GM21723 (cell line): Measurements from ENCODE around the gene SLFNL1.

Source experiments
- ATAC-seq: cut with Tn5 transposase; IDR thresholded peaks from one replicate; pipeline ENCODE4 v1.9.1; 2021; ENCODE audit warnings: mild to moderate bottlenecking, moderate library complexity; ENCODE audit not compliant: unreplicated experiment

Gene SLFNL1

DNA sequence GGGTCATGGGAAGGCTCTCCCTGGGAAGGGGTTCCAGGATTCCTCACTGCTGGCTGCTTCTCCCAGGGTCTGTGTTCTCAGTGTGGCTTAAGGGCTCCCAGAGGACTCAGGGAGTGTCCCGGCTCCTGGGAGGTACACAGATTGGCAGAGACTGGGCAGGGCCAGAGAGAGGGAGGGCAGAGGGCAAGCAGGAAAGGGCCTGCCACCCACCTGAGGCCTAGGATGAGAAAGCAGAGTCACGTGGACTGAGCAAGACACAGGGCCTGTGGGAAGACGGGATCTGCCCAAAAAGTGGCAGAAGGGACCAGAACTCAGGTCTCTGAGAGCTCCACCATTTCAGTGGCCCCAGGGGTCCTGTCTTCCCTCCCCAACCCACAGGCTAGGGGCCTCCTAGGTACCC lies 871 bp downstream of the SLFNL1 start:
- no peak for ATAC-seq

DNA sequence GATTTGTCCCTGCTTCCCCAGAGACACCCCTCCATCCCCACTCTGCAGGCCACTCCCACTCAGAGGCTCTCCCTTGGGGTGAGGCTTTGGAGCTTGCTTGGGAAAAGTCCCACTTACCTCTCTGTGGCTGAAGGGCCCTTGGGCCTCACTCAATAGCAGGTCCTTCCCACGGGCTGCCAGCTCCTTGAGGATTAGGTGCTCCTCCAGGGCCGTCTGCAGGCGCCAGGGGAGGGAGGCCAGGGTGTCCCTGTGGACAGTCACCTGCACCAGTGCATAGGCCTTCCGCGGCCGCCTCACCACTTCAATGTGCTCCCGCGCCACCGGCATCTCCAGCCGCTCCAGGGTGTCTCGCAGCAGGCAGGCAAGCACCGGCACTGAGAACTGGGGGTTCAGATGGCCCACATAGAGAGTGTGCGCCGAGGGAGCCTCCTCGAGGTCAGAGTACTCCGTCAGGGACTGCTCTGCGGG lies 1.4 kb downstream of the SLFNL1 start:
- no peak for ATAC-seq

DNA sequence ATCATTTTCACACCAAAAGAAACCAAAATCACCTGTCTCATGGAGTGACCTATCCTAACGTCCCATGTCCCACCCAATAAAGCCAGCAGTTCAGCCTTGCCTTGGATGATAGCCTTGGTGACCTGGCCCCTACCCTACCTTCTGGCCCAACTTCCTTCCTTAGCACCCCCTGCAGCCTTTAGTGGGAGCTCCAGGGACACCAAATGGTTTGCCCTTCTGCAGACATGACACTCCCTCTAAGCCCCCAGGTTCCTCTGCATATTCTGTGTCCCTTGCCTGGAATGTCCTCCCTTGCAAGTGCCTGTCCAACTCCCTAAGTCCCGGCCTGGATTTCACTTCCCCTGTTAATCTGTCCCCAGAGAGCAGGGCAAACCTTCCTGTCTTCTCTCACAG lies 2.2 kb downstream of the SLFNL1 start:
- ATAC-seq: no peak

DNA sequence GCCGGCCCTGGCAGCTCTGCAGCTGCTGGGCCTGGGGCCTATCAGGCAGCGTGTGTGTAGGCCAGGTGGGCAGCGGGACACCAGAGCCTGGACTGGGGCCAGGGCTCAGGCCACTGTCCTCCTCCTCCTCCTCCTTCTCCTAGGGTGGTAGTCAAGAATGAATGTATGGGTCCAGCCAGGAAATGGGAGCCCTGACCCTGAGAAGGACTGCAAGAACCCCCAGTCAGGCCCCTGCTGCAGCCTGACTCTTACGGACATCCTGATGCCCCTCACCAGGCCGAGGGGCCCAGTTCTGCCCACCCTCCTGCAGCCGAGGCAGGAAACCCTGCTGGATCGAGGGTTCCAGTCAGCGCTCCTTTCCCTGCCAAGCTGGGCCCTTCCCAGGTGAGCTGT lies 3.5 kb downstream of the SLFNL1 start:
- no peak for ATAC-seq

DNA sequence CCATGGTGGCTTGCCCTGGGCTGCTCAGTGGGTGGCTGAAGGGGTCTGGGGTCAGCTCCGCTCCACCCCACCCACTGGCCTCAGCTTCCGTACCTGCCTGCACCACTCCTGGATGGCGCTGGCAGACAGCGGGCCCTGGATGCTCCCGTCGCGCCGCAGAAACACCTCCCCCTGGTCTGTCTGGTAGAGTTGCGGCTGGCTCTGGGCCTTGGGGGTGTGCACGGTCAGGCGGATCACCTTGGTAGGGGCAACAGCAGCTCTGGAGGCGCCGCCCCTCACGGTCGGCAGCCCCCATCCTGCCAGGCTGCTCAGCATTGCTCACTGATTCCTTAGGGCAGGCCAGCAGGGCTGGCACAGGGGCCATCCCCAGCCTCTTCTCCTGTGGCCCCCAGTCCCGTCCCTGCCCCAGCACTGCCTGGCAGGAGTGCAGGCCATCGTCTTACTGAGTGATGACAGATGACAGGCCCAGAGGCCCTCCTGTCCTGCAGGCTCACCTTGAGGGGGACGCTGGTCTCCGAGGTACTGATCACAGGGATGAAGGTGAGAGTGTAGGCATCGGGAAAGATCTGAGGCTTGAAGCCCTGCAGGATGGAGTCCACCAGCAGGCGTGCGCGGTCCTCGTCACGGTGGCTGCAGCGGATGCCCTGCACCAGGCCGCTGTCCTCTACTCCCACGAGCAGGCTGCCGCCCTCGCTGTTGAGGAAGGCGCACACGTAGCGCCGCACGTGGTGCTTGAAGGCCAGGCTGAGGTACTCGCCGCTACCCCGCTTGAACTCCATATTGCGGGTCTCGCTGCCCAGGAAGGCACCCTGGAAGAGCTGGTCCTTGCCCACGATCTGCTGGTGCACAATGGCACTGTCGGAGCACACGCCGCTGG lies 4.1 kb downstream of the SLFNL1 start:
- no peak for ATAC-seq

DNA sequence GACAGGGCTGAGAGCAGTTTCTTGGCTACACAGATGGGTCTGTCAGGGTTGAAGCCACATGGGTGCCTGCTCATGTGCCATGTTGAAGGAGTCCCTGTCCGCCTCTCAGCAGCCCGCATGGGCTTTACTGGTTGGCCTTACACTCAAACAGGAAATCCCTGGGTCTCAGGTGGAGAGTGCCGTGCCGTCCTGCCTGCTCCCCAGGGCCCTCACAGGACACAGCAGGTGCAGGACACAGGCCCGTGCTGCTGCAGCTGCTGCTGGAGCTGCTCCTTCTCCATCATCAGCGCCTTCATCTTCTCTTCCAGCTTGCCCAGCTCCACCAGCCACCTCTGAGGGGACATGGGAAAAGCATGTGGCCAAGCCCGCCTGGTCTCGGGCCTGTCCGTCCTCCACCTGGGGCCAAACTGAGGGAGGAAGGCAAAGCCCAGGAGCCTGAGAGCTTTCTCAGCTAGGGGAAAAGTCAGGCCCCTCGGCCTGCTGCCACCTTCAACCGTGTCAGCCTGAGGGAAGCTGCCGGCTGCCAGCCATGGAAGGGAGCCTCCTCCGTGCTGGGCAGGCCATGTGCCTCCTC lies 5.5 kb downstream of the SLFNL1 start:
- no peak for ATAC-seq

DNA sequence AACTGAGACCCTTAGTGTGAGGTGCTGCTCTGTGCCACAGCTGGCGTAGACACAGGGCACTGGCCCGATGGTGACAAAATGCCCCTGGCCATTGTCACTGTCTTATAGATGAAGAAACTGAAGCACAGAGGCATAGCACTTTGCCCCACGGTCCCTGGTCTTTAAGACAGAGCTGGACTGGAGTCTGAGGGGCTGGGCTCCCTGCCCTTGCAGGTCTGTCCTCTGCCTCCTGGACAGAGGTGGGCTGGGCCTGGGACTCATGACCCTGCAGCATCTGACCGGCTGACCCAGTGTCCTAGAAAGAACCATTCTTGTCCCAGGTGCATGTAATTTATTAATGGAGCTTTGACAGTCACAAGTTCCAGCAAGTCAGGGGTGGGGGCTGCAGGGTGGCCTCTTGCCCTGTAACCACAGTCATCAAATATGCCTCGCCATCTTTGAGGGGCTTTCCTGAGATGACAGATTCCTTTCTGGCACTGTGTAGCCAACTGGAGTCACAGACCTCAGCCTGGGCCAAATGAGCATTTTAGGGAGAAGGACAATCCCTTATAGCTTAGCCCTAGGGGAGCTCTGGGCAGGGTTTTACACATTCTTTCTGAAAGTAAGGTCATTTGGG lies 6.1 kb downstream of the SLFNL1 start:
- no peak for ATAC-seq

DNA sequence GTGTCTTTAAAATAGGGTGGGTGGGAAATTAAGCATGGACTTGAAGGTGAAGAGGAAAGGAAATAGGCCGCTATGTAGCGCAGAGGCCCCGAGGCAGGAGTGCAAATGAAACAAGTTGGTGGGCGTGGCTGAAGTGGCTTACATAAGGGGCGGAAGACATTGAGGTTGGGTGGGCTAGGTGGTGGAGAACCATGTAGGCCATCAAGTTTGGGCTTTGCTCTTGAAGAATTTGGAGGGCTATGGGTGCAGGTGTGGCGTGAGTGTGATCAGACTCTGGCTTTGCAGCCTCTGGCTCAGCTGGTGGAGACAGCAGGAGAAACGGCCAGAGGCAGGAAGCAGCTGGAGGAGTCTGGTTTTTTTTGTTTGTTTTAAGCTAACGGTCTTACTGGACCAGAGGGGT lies 6.7 kb downstream of the SLFNL1 start:
- ATAC-seq: no peak

DNA sequence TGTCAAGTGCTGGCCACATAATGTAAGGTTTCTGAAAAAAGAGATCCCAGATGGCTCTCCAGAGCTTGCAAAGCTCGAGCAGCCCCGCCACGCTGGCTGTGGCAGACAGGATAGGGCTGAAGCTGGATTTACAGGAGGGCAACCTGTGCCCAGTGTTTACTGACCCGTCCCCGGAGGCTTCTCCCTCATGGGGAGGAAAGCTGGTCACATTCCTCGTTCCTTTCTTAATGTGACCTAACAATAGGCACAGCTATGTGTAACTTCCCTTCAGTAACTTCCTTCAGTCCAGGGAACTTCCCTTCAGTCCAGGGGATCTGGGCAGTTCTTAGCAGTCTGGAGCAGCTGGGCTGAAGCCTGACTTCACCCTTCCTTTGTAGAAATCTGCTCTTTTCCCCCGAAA lies 7.7 kb downstream of the SLFNL1 start:
- no peak for ATAC-seq

DNA sequence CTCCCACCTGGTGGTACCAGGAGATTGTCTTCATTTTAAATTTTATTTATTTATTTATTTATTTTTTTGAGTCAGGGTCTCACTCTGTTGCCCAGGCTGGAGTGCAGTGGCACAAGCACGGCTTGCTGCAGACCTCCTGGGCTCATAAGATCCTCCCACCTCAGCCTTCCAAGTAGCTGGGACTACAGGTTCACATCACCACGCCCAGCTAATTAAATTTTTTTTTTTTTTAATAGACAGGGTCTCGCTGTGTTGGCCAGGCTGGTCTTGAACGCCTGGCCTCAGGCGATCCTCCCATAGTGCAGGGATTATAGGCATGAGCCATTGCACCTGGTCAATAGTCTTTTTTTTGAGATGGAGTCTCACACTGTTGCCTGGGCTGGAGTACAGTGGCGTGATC lies 8.5 kb downstream of the SLFNL1 start:
- ATAC-seq: no peak

DNA sequence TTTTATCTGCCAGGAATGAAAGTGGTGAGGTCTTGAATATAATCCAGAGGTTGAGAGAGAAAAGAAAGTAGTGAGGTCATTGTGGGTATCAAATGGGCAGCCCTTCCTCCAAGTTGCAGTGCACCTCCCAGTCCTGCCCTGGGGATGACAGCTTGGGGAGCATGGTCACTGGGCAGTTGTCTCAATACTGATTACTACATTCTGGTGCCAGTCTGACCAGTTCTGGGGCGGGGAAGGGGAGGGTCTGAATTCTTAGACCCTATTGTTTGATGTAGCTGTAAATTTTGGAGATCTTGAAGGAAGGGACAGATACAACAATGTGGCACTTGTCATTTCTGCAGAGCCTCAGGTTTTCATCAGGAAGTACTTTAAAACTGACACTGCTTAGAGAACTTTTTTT lies 11.2 kb downstream of the SLFNL1 start:
- no peak for ATAC-seq

DNA sequence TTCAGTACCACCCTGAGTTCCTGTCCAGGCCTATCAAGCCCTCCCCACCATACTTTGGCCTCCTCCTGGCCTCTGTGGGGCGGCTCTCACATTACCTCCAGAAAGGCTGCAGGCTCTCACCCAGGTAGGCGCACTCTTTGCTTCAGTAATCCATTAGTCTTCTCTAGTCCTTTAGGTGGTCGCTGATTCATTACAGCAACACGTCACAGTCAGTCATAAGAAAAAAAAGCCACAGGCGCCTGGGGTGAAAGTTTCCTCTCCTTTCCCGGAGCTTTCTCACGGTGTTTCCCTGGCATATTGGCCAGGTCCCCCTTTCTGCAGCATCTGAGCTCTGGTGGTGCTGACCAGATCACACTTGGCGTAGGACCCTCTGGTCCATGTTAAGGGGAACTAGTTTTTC lies 12.1 kb downstream of the SLFNL1 start:
- ATAC-seq: no peak

DNA sequence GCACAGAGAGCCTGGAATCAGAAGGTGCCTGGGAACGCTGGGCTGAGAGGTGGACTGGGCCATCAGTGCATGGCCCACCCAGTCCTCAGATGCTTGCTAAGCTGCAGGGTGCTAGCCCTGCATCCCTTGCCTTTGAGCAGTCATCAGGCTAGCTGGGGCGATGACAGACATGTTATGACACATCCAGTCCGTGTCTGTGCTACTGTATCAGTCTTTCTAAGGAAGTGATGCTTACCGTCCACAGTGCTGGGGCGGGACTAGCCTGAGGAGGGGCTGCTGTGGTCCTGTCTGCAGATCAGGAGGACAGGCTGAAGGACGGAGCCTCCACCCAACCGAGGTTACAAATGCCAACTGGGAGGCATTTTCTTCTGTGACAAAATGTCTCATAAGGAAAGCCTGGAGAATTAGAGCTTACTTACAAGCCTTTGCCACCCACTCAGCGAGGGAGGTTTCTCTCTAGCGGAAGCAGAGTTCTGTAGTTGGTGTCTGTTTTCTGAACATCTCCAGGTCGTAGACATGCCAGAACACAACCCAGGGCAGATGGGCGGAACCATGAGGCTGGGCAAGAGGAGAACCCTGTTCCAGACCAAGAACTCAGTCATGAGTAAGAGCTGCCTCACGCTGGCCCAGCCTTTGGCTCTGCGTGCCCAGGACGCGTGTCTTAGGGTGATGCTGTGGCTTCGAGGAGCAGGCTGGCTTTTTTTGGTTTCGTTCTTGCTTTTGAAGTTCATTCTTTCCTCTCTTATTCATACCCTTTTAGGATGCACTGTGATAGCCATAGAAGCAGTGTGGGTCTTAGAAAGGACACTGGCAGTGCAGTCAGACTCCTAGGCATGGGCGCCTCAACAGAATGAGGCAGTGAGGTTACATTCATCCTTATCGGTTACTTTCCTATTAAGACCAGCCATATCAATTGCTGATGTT lies 14.3 kb downstream of the SLFNL1 start:
- no peak for ATAC-seq

DNA sequence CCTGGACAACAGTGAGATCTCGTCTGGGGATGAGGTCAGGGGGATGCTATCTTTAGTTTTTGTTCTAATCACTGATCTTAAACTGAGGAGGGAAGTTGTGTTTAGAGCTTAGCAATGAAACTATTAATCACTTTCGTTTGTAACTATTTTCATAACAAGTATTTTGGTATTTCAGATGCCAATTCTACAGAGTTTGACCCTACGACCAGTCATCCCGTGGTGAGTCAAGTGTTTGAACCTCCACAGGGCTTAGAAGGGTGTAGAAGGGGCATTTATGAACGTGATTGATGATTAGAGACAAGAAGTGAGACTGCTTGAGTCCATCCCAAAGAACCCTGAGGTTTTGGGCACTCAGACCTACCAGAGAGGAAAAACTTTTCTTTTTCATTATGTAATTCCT lies 15.6 kb downstream of the SLFNL1 start:
- ATAC-seq: no peak

DNA sequence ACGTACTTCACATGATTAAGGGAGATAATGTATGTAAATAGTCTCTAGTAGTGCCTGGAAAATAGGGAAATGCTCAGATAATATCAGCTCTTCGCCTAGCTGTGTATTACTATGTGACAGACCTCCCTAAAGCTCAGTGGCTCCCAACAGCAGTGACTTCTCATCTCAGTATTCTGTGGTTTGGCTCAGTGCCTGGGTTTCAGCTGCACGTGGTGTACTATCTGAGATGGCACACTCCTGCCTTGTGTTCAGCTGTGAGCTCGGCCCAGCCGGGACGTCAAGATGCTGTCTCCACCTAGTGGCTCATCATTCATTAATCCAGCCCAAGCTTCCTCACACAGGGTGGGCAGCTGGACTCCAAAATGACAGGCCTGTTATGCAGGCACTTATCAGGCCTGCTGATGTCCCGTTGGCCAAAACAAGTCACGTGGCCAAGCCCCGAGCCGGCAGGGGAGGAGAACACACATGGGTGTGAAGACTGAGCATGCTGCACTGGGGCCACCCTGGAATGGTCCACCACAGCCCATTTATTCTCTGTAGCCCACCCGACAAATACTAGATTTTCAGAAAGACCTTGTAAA lies 17.8 kb downstream of the SLFNL1 start:
- peak; percentile 97 for ATAC-seq

DNA sequence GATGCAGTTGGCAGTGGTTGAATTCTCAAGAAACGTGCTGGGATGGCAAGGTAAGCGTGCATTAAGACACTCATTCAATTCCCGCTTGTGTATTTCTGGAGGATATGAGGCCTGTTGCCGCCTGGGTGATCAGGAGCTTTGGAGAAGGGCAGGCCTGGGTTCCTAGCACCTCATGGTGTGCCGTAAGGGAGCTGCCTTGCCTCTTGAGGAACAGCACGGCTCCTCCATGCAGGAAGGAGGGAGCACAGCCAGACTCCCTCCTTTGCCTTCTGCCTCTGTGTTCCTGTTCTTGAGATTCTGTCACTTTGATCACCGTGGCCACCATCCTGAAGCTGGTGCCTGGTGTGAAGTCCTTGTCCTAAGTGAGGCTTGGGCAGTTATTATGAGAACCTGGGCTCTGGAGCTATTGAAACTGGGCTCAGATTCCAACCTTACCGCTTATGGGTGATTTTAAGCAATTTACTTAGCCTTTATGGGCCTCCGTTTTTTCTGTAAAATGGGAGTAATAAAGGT lies 18.3 kb downstream of the SLFNL1 start:
- ATAC-seq: no peak

DNA sequence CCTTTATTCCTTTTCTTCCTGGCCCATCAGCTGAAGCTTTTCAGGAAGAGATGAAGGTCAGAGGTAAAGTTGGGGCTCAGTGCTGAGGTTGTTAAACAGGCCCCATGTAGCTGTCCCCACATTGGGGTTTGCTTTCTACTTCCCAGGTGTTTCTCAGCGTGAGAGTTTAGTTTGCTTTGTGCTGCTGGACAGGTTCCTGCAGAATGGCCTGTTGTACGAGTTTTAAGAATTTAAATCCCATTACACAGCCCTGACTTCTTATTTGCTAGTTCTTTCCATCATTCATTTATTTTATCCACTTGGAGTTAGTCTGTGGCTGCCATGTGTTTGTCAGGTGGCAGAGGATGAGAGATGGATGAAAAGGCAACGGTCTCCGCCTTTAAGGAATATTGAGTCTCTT lies 22.9 kb downstream of the SLFNL1 start:
- ATAC-seq: no peak

DNA sequence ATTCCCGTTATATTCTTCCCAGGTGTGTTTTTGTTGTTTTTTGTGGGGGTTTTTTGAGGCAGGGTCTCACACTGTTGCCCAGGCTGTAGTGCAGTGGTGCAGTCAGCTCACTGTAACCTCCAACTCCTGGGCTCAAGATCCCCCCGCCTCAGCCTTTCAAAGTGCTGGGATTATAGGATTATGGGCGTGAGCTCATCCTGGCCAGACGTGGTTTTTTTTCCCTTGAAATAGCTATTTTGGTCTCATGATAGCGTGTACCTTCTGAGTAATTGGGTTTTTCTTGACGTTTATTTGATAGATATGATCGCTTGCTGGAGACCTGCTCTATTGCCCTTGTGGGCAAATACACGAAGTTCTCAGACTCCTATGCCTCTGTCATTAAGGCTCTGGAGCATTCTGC lies 24.4 kb downstream of the SLFNL1 start:
- no peak for ATAC-seq

DNA sequence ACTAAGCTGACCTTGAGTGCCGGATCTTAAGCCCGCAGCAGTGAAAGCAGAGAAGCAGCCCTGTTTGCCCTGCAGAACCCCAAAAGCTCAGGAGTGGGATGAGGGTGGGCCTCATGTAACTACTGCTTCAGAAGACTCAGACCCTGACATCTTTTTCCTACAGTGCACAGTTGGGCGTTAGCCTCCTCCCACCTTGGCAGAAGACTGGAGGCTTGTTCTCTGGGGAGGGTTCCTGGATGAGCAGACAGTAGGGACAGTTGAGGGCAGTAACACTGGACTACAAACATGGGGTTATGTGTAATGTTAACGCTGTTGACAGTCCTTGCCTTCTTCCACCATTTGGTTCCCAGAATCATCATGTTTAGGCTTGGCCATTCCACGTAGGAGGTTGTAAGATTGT lies 32.5 kb downstream of the SLFNL1 start:
- no peak for ATAC-seq

DNA sequence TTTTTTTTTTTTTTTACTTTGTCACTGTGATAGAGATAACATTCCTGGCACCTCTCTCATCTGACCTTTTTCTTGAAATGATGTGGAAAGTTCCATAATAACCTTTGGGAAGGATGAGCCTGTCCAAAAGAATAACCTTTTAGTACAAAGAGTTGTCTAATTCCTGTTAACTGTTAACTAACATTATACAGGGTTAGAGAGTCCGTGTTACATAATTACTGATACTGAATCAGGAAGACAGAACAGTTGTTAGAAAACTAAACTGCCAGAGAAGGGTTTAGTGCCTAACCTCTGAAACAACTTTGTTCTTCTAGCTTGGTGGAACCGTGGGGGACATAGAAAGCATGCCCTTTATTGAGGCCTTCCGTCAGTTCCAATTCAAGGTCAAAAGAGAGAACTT lies 33.2 kb downstream of the SLFNL1 start:
- no peak for ATAC-seq
